ENCODE measurements around the gene ZNF175. TPM values are rescaled to one million over a fixed set of nuclear protein-coding genes. Genes with fewer than 3 reads are reported as not detected.

The ZNF175 gene
- total and polyA plus RNA-seq, 9 of the 15 experiments (the other 6 are each of a cell fraction or from before 2014, with no cell fraction given): 3.7 to 37.9 (median 14.0) TPM

GRCh38 chr19:51564791-51565190, 6.3 kb upstream of the ZNF175 start:
- POLR2A ChIA-PET: interaction anchor here (1.1 to 2.6 kb wide), 3 partner anchors 13 to 16 kb away, joined by 4 to 11 read pairs (median 9); no protein-coding TSS in a partner anchor
- no peaks in the 10 kb centered on the region for H3K27me3 ChIP-seq (ENCODE audit: control insufficient read depth in 2 of 2, insufficient read depth in 2 of 2, low read length in 2 of 2)
- H3K27ac ChIP-seq (ENCODE audit: extremely low read depth, low read depth, low read length): peak overlapping the region; percentile 19; the same call in 1 of the 3 replicates
- intact Hi-C loops (cut with micrococcal nuclease) (loop anchor here (5.0 kb wide), 1 partner anchor 92 kb away; no protein-coding TSS in a partner anchor), in situ Hi-C loops (cut with MboI) (loop anchor here (10.0 kb wide), 1 partner anchor 90 kb away; the partner anchor contains the start of gene CEACAM18)
- no peak overlapping the region for H3K4me2 ChIP-seq (ENCODE audit: insufficient read depth, low read length)
- no peak overlapping the region for H3K4me3 ChIP-seq
- 58% methylated on average over 6 of the region's 6 CpGs for WGBS (ENCODE audit: insufficient coverage, low coverage, missing lambda C conversion rate)
- H2AFZ ChIP-seq (ENCODE audit: low read depth, low read length): peak overlapping the region; percentile 60
- CTCF ChIA-PET (ENCODE audit: low intra/inter-chr PET ratio): no interaction called here
- H3K4me1 ChIP-seq (replicated peaks in 1 of 2; ENCODE audit: control insufficient read depth in 2 of 2, insufficient read depth in 2 of 2, low read length in 2 of 2): peaks cover 14 to 51% of the 10 kb centered on the region in 2 experiments; a peak in 4 of 5 replicates
- no TSS peak for BruUV-seq (replicated peaks)
- no peaks in the 10 kb centered on the region for H3K9me3 ChIP-seq (replicated peaks; ENCODE audit: control insufficient read depth, insufficient read depth, low read depth, low read length)
- ATAC-seq: peak; percentile 83
- DNase-seq (ENCODE audit: extremely low read depth in 1 of 4, low spot score in 3 of 4): peak; percentile 27 to 57 (median 47)
- FAIRE-seq: peak; percentile 26
- H3K79me2 ChIP-seq (ENCODE audit: control insufficient read depth, insufficient read depth, low read length): no peaks in the 10 kb centered on the region; the same call in 2 of the 3 replicates
- H4K20me1 ChIP-seq (replicated peaks; ENCODE audit: control insufficient read depth, insufficient read depth, low read length): no peaks in the 10 kb centered on the region
- H3K36me3 ChIP-seq (ENCODE audit: control insufficient read depth, insufficient read depth, low read length): no peaks in the 10 kb centered on the region
- H3K9ac ChIP-seq (ENCODE audit: insufficient read depth in 1 of 2, low read depth in 2 of 2, low read length in 2 of 2): peak overlapping the region in 1 of 2 experiments; percentile 65; a peak in 2 of 4 replicates
- H3K9me1 ChIP-seq (ENCODE audit: control insufficient read depth, insufficient read depth, low read length): no peaks in the 10 kb centered on the region
- TF ChIP-seq ILF3 (IDR thresholded peaks at IDR 0.05; ENCODE audit: borderline replicate concordance) (no peak), SPI1 (IDR thresholded peaks at IDR 0.05; ENCODE audit: borderline replicate concordance, low read depth, low read length) (peak; percentile 81; the same call in 1 of the 2 replicates), ZNF263 (CRISPR knock-in tag; IDR thresholded peaks at IDR 0.05; ENCODE audit: borderline replicate concordance) (no peak), MGA (IDR thresholded peaks at IDR 0.05) (0 out of 2 replicates have a peak, but pooled peaks have one; percentile 10), CBX3 (IDR thresholded peaks at IDR 0.05; ENCODE audit: borderline replicate concordance in 1 of 2, low read length in 2 of 2) (peak in 1 of 2 experiments; percentile 38; a peak in 1 of 3 replicates), CTBP1 (IDR thresholded peaks at IDR 0.05; ENCODE audit: borderline replicate concordance) (0 out of 2 replicates have a peak, but pooled peaks have one; percentile 16), CTCFL (IDR thresholded peaks at IDR 0.05; ENCODE audit: borderline replicate concordance, insufficient read depth, low read depth, low read length, poor library complexity, severe bottlenecking) (peak; percentile 50), MEF2D (tag; conservative IDR thresholded peaks at IDR 0.05; ENCODE audit: low read depth) (no peak)

Measured in K562 (cell line).